OCI-LY1 (cell line): Measurements from ENCODE around the gene KIDINS220.

Experiments used
- EZH2 ChIP-seq: fragments of 200-600 bp; sonication (generic), shearing (Covaris generic); IDR thresholded peaks from 2 replicates; pipeline ENCODE4 v1.8.0; 2017; ENCODE audit warnings: borderline replicate concordance, mixed run types, mild to moderate bottlenecking, antibody characterized with exemption, low read length, moderate library complexity, mixed read lengths
- TF ChIP-seq, protein P1 (sequence below): fragments of 200-600 bp; sonication (generic), shearing (Covaris generic); IDR thresholded peaks from 2 replicates; pipeline ENCODE4 v1.5.1; 2017; ENCODE audit warnings: mild to moderate bottlenecking, antibody characterized with exemption, low read length, moderate library complexity, mixed read lengths

DNA sequence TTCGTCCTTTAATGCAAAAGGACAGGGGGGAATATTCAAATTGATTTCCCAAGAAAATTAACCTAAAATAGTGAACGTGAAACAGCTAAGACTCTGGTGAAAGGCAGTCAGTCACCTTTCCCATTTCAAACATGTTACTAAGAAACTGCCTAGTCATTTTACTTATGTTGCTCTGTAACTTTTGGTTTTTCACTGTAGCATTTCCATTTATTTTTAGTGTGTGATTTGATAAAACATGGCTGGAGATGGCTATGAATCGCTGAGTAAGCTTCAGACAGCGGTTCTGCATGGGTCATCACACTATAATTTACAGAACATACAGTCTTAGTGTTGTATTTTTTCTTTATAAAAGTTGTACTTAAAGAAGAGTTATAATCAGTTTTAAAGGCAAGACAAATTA, 16.0 kb upstream of the KIDINS220 start:
- TF ChIP-seq, protein P1, sequence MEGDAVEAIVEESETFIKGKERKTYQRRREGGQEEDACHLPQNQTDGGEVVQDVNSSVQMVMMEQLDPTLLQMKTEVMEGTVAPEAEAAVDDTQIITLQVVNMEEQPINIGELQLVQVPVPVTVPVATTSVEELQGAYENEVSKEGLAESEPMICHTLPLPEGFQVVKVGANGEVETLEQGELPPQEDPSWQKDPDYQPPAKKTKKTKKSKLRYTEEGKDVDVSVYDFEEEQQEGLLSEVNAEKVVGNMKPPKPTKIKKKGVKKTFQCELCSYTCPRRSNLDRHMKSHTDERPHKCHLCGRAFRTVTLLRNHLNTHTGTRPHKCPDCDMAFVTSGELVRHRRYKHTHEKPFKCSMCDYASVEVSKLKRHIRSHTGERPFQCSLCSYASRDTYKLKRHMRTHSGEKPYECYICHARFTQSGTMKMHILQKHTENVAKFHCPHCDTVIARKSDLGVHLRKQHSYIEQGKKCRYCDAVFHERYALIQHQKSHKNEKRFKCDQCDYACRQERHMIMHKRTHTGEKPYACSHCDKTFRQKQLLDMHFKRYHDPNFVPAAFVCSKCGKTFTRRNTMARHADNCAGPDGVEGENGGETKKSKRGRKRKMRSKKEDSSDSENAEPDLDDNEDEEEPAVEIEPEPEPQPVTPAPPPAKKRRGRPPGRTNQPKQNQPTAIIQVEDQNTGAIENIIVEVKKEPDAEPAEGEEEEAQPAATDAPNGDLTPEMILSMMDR = no peak
- TF ChIP-seq EZH2 = no peak
